ENCODE data around the gene CIBAR2. TPM values are rescaled to one million over a fixed set of nuclear protein-coding genes. Genes with fewer than 3 reads are reported as not detected.

CIBAR2 gene
- total RNA-seq, 2 experiments from 2014 or later, result not detected

DNA sequence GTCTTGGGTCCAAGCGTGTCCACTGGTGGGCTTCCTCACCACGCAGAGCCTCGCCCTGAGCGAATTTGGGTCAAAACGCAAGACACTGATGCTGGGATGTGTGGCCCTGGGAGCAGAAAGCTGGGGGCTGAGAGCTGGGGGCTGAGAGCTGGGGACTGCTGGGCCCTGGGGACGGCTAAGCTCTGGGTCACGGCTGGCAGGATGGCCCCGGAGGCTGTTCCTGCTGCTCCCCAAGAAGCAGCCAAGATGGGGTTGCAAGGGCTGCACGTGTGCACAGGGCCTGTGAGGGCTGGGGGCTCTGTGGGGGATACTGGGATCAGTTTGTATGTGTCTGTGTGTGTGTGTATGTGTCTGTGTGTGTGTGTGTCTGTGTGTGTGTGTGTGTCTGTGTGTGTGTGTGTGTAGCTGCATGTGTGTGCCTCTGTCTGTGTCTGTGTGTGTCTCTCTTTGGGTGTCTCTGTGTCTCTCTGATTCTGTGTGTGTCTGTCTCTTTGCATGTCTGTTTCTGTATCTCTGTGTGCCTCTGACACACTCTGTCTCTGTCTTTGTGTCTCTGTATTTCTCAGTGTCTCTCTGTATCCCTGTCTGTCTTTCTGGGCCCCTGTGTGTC lies 38.2 kb upstream of the CIBAR2 start:
- CTCF ChIA-PET, result interaction anchor here (0.6 kb wide), 1 partner anchor 552 kb away, joined by 4 read pairs; no protein-coding TSS in a partner anchor
- Mint-ChIP-seq H3K4me3 (no peak overlapping the region), H3K9me3 (no peaks in the 10 kb centered on the region), H3K27ac (no peak overlapping the region), H3K27me3 (no peaks in the 10 kb centered on the region), H3K4me1 (no peaks in the 10 kb centered on the region), H3K36me3 (ENCODE audit: low read depth) (no peaks in the 10 kb centered on the region)
- POLR2A ChIA-PET, result no interaction called here
- DNase-seq, result no peak

DNA sequence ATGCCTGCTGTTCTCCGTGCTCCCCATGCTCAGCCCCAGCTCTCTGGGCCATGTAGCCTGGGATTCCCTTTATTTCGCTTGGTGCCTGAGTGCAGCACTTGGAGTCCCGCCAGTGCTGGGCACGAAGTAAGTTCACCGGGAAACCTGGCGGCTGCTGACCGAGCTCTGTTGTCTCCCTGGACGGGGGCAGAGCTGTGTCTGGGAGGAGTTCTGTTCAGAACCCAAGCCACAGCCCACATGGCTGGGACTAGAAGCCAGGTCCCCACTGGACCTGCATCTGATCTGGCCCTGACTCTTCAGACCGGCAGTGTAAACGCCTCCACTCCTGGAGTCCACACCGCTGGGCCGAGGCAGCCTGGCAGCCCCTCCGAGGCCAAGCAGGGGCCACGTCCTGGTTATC lies 37.5 kb upstream of the CIBAR2 start:
- CTCF ChIA-PET, result interaction anchor here (0.6 kb wide), 1 partner anchor 553 kb away, joined by 4 read pairs; no protein-coding TSS in a partner anchor

DNA sequence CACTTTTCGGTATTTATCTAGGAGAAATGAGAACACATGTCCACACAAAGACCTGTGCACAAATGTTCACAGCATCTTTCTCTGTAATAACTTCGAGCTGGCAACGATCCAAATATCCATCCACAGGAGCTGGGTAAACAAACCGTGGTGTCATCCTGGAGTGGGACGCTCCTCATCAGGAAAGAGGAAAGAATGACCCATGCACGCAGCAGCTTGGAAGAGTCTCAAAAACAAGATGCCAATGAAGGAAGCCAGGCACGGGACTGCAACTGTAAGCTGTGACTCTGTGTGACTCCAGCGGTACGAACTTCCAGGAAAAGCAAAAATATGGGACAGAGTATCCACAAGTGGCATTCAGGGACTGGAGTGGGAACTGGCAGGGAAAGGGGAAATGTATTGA lies 36.7 kb upstream of the CIBAR2 start:
- CTCF ChIA-PET, result interaction anchor here (0.6 kb wide), 1 partner anchor 215 kb away, joined by 3 read pairs; no protein-coding TSS in a partner anchor
- no peaks in the 10 kb centered on the region for H3K9me3 Mint-ChIP-seq
- no peak for DNase-seq
- H3K36me3 Mint-ChIP-seq (ENCODE audit: low read depth), result no peaks in the 10 kb centered on the region
- no peak overlapping the region for H3K4me3 Mint-ChIP-seq
- H3K27me3 Mint-ChIP-seq, result no peaks in the 10 kb centered on the region
- H3K4me1 Mint-ChIP-seq, result no peaks in the 10 kb centered on the region
- no peak overlapping the region for H3K27ac Mint-ChIP-seq
- POLR2A ChIA-PET, result no interaction called here

More for the DNA sequence above, 37.5 kb upstream of the CIBAR2 start:
- H3K27me3 Mint-ChIP-seq, result no peaks in the 10 kb centered on the region
- H3K27ac Mint-ChIP-seq, result peak overlapping the region; percentile 1
- no peaks in the 10 kb centered on the region for H3K36me3 Mint-ChIP-seq (ENCODE audit: low read depth)
- POLR2A ChIA-PET, result no interaction called here
- H3K4me3 Mint-ChIP-seq, result no peak overlapping the region
- H3K9me3 Mint-ChIP-seq, result no peaks in the 10 kb centered on the region
- DNase-seq, result no peak
- H3K4me1 Mint-ChIP-seq, result no peaks in the 10 kb centered on the region

DNA sequence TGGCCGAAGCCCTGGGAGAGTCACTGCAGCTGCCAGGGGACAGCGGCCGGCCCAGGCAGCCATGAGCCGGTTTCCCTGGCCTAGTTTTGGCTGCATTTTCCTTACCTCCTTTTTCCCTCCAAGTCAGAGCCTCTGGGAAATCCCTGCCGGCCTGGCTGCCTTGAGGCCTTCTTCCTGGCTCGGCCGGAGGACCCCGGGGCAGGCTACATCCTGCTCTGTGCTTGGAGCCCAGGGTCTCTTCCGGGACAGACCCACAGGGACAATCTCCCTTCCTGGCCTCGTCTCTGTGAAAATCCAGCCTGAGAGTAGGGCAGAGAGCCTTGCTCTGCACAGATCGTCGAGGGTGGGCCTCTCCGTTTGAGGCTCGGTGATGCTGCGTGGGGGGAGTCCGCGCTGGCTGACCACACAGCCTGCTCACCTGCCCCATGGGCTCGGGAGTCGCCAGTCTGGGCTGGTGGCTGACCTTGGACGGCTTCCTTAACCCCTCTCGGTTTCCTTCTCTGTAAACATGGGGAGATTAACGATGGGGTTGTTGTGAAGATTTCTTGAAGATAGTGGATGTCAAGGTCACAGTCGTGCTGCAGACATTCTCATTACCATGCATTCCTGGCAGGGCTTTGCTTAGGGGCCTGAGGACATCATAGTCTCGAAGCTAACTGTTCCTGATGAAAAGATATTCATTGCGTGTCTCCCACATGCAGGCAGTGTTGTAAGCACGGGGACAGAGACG lies 34.8 kb upstream of the CIBAR2 start:
- no peaks in the 10 kb centered on the region for H3K27me3 Mint-ChIP-seq
- no peaks in the 10 kb centered on the region for H3K4me1 Mint-ChIP-seq
- H3K9me3 Mint-ChIP-seq, result no peaks in the 10 kb centered on the region
- H3K36me3 Mint-ChIP-seq (ENCODE audit: low read depth), result no peaks in the 10 kb centered on the region
- no peak overlapping the region for H3K27ac Mint-ChIP-seq
- no peak for DNase-seq
- ChIA-PET POLR2A (no interaction called here), CTCF (no interaction called here)
- no peak overlapping the region for H3K4me3 Mint-ChIP-seq

DNA sequence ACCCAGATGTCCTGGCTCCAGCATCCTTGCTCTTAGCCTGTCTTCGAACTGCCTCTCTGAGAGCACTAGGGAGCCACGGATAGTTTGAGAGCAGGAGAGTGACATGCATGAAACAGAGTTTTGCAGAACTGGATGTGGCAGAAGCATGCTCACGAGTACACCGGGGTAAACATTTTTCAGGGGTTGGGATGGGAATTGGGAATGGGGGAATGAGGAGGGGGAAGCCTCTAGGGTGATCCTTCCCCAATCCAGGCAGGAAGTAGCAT lies 34.2 kb upstream of the CIBAR2 start:
- Mint-ChIP-seq H3K4me1 (no peaks in the 10 kb centered on the region), H3K4me3 (no peak overlapping the region), H3K27me3 (no peaks in the 10 kb centered on the region), H3K9me3 (no peaks in the 10 kb centered on the region), H3K36me3 (ENCODE audit: low read depth) (no peaks in the 10 kb centered on the region), H3K27ac (no peak overlapping the region)
- ChIA-PET POLR2A (no interaction called here), CTCF (no interaction called here)
- no peak for DNase-seq

GRCh38 chr16:85145734-85146531 lies 33.7 kb upstream of the CIBAR2 start:
- CTCF ChIA-PET, result no interaction called here
- H3K4me1 Mint-ChIP-seq, result no peaks in the 10 kb centered on the region
- H3K27ac Mint-ChIP-seq, result no peak overlapping the region
- H3K27me3 Mint-ChIP-seq, result no peaks in the 10 kb centered on the region
- H3K36me3 Mint-ChIP-seq (ENCODE audit: low read depth), result no peaks in the 10 kb centered on the region
- no peaks in the 10 kb centered on the region for H3K9me3 Mint-ChIP-seq
- no peak for DNase-seq
- POLR2A ChIA-PET, result no interaction called here
- H3K4me3 Mint-ChIP-seq, result no peak overlapping the region

- Mint-ChIP-seq H3K4me1 (no peaks in the 10 kb centered on the region), H3K27ac (no peak overlapping the region)
- CTCF ChIA-PET, result no interaction called here
Observed at GRCh38 chr16:85145188-85145587, 32.9 kb upstream of the CIBAR2 start.

DNA sequence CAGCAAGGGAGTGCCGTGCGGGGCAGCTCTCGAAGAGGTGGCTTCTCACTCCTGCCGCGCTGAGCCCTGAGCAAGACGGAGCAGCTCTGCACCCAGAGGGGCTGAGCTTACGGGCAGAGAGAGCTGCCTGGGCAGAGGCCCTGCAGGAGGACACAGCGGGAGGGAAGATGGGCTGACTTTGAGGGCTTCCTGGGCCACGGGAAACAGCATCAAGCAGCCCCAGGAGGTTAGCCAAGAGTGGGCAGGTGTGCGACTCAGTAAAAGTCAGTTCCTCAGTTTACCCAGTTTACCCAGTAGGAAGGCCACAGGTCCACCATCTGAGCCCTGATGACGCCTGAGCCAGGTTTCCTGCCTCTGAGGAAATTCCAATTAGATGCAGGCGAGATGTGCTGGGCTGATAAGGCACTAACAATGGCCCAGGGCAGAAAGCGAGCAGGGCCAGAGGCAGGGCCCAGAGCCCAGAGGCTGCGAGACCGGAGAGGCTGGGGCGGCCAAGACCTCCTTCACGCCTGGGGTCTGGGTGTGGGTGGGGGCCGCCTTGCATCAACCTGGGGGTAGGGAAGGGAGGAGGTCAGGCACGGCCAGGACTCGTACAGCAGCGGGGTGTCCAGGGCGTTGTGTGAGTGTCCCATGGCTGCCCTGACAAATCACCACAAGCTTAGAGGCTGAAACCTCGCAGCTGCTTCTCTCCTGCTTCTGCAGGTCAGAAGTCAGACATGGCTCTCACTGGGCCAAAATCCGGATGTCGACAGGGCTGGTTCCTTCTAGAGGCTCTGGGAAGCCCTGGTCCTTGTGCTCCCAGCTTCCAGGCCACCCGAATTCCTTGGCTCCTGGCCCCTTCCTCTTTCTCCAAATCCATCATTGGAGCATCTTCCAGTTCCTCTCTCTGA lies 32.0 kb upstream of the CIBAR2 start:
- no peaks in the 10 kb centered on the region for H3K4me1 Mint-ChIP-seq
- CTCF ChIA-PET, result no interaction called here
- H3K27me3 Mint-ChIP-seq, result no peaks in the 10 kb centered on the region
- no peak for DNase-seq
- POLR2A ChIA-PET, result no interaction called here
- H3K4me3 Mint-ChIP-seq, result no peak overlapping the region
- H3K9me3 Mint-ChIP-seq, result no peaks in the 10 kb centered on the region
- H3K36me3 Mint-ChIP-seq (ENCODE audit: low read depth), result no peaks in the 10 kb centered on the region
- no peak overlapping the region for H3K27ac Mint-ChIP-seq

More at GRCh38 chr16:85145188-85145587, 32.9 kb upstream of the CIBAR2 start:
- no peaks in the 10 kb centered on the region for H3K36me3 Mint-ChIP-seq (ENCODE audit: low read depth)
- no peak for DNase-seq
- POLR2A ChIA-PET, result no interaction called here
- H3K9me3 Mint-ChIP-seq, result no peaks in the 10 kb centered on the region
- H3K4me3 Mint-ChIP-seq, result no peak overlapping the region
- no peaks in the 10 kb centered on the region for H3K27me3 Mint-ChIP-seq

GRCh38 chr16:85142771-85143211 lies 30.5 kb upstream of the CIBAR2 start:
- Mint-ChIP-seq H3K9me3 (no peaks in the 10 kb centered on the region), H3K27ac (no peak overlapping the region), H3K4me1 (no peaks in the 10 kb centered on the region), H3K36me3 (ENCODE audit: low read depth) (no peaks in the 10 kb centered on the region), H3K4me3 (no peak overlapping the region), H3K27me3 (peaks cover 10% of the 10 kb centered on the region)
- ChIA-PET POLR2A (no interaction called here), CTCF (interaction anchor here (1.5 kb wide), 1 partner anchor 29 kb away, joined by 5 read pairs; no protein-coding TSS in a partner anchor)
- no peak for DNase-seq

DNA sequence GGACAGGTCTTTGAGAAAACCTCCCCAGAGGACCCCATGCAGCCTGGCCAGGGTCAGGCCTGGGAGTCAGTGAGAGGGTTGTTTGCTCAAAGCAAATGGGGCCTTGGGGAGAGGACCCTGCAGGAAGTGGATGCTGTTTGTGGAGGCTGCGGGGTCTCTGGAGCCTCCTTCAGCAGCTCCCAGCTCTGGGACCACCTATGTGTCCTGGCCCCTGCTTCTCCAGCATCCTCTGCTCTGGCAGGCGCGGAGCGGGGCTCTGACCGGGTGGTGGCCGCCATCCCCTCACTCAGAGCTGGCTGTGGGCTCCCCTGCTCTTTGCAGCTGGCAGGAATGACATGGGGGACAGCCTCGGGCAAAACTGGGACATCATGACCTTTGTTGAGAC lies 29.8 kb upstream of the CIBAR2 start:
- ChIA-PET POLR2A (no interaction called here), CTCF (interaction anchor here (1.0 to 1.5 kb wide), 2 partner anchors 11 to 28 kb away, joined by 3 to 5 read pairs; no protein-coding TSS in a partner anchor)
- H3K9me3 Mint-ChIP-seq, result no peaks in the 10 kb centered on the region
- peaks cover 12% of the 10 kb centered on the region for H3K27me3 Mint-ChIP-seq
- H3K4me1 Mint-ChIP-seq, result no peaks in the 10 kb centered on the region
- DNase-seq, result no peak
- H3K27ac Mint-ChIP-seq, result no peak overlapping the region
- H3K4me3 Mint-ChIP-seq, result no peak overlapping the region
- no peaks in the 10 kb centered on the region for H3K36me3 Mint-ChIP-seq (ENCODE audit: low read depth)

DNA sequence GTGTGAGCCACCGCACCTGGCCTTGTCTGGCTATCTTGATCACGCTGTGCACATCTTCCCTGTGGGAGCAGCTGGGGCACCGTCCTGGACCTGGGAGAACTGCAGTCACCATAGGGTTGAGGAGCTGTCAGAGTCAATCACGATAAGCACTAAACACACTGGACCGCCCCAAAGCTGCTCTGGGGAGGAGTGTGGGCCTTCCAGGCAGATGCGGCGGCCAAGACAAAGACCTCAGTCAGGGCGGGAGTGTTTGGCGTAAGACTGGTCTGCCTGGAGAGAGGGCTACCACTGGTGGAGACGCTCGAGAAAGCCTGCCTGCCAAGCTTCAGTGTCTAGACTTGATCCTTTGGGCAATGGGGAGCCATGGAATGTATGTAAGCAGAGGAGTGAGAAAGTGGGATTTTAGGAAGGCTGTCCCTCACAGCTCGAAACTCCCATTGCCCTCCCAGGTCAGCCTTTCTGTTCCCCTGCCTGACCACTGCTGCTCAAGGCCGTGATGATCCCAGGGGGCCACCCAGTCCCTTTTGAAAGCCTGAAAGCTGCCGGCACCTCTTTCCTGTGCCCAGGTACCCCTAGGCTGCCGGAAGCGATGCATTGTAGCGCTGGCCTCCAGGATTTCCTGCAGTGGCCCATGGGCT lies 29.3 kb upstream of the CIBAR2 start:
- ChIA-PET POLR2A (no interaction called here), CTCF (interaction anchor here (1.0 to 1.5 kb wide), 2 partner anchors 12 to 27 kb away, joined by 3 to 5 read pairs; no protein-coding TSS in a partner anchor)
- Mint-ChIP-seq H3K9me3 (no peaks in the 10 kb centered on the region), H3K36me3 (ENCODE audit: low read depth) (no peaks in the 10 kb centered on the region), H3K4me3 (no peak overlapping the region), H3K27me3 (peaks cover 15% of the 10 kb centered on the region), H3K27ac (no peak overlapping the region), H3K4me1 (no peaks in the 10 kb centered on the region)
- no peak for DNase-seq

GRCh38 chr16:85140455-85141012 lies 28.3 kb upstream of the CIBAR2 start:
- no peak overlapping the region for H3K4me3 Mint-ChIP-seq
- no peak for DNase-seq
- H3K27me3 Mint-ChIP-seq, result peaks cover 22% of the 10 kb centered on the region
- no peaks in the 10 kb centered on the region for H3K9me3 Mint-ChIP-seq
- POLR2A ChIA-PET, result no interaction called here
- no peaks in the 10 kb centered on the region for H3K36me3 Mint-ChIP-seq (ENCODE audit: low read depth)
- H3K4me1 Mint-ChIP-seq, result no peaks in the 10 kb centered on the region
- CTCF ChIA-PET, result interaction anchor here (0.6 to 1.1 kb wide), 2 partner anchors 10 to 18 kb away, joined by 3 read pairs; no protein-coding TSS in a partner anchor
- H3K27ac Mint-ChIP-seq, result no peak overlapping the region
